Thoracic aorta (tissue), 2 donors: ENCODE results near the gene STK32A. TPM values are rescaled to one million over a fixed set of nuclear protein-coding genes. Genes with fewer than 3 reads are reported as not detected.

ENCODE experiments used
- ATAC-seq: fragments of 150-250 bp; one replicate; pipeline ENCODE4 v1.8.0; 2017; ENCODE audit warnings: low read depth; ENCODE audit not compliant: insufficient number of reproducible peaks, low FRiP score
- DNase-seq: peaks from one replicate; pipeline ENCODE4 v3.0.0-alpha.2; 2020; ENCODE audit warnings: low spot score
- H3K27ac ChIP-seq, 2 donors: fragments of 200-600 bp; sonication (generic); 1 replicate in 1 of 2; 2 replicates in 1 of 2; pipeline ENCODE4 v1.5.1; 2016; ENCODE audit warnings: mild to moderate bottlenecking in 2 of 2, moderate library complexity in 2 of 2
- H3K27me3 ChIP-seq: fragments of 200-600 bp; sonication (generic); replicated peaks from 2 replicates; pipeline ENCODE4 v1.6.0; 2016; ENCODE audit warnings: mild to moderate bottlenecking; ENCODE audit not compliant: insufficient read depth
- H3K36me3 ChIP-seq: fragments of 200-600 bp; sonication (generic); one replicate; pipeline ENCODE4 v1.5.1; 2016
- H3K4me1 ChIP-seq, 2 donors: fragments of 200-600 bp; sonication (generic); 1 replicate in 1 of 2; 2 replicates in 1 of 2; pipeline versions ENCODE4 v1.5.1 to v1.6.0; 2016; ENCODE audit warnings: low read depth in 2 of 2, mild to moderate bottlenecking in 1 of 2; ENCODE audit not compliant: control insufficient read depth in 1 of 2
- H3K4me3 ChIP-seq: fragments of 200-600 bp; sonication (generic); 2 replicates; pipeline ENCODE4 v1.5.1; 2016; ENCODE audit warnings: mild to moderate bottlenecking
- H3K9me3 ChIP-seq: fragments of 200-600 bp; sonication (generic); 2 replicates; pipeline ENCODE4 v1.5.1; 2016
- CTCF ChIP-seq: fragments of 200-600 bp; sonication (generic); IDR thresholded peaks from one replicate; pipeline ENCODE4 v1.5.1; 2019; ENCODE audit warnings: antibody characterized with exemption
- total RNA-seq, 2 donors: library from RNA; depleted of rRNA; stranded (reverse); fragments of >200 nt; gene quantifications; one replicate each; pipeline versions ENCODE4 v1.1.0 to v1.2.3, GENCODE V29; 2016

The STK32A gene
- total RNA-seq, 2 donors from 2014 or later: 8.0 to 9.5 TPM

GRCh38 chr5:147193123-147193522, 41.7 kb upstream of the STK32A start:
- no peak overlapping the region for H3K4me3 ChIP-seq
- no peaks in the 10 kb centered on the region for H3K36me3 ChIP-seq
- H3K27me3 ChIP-seq: no peaks in the 10 kb centered on the region
- H3K9me3 ChIP-seq: no peaks in the 10 kb centered on the region
- no peak for TF ChIP-seq CTCF
- no peak overlapping the region for H3K27ac ChIP-seq
- H3K4me1 ChIP-seq: no peaks in the 10 kb centered on the region
- DNase-seq (no peak), ATAC-seq (no peak)

GRCh38 chr5:147200004-147200403, 34.8 kb upstream of the STK32A start:
- TF ChIP-seq CTCF: no peak
- Histone ChIP-seq H3K36me3 (no peaks in the 10 kb centered on the region), H3K4me3 (no peak overlapping the region), H3K9me3 (no peaks in the 10 kb centered on the region), H3K4me1 (no peaks in the 10 kb centered on the region), H3K27me3 (no peaks in the 10 kb centered on the region), H3K27ac (no peak overlapping the region)
- no peak for ATAC-seq
- DNase-seq: no peak

- no peak for TF ChIP-seq CTCF
- no peaks in the 10 kb centered on the region for H3K27me3 ChIP-seq
- DNase-seq: no peak
- H3K4me1 ChIP-seq: no peaks in the 10 kb centered on the region
- no peak overlapping the region for H3K27ac ChIP-seq
- H3K9me3 ChIP-seq: no peaks in the 10 kb centered on the region
- ATAC-seq: no peak
- no peaks in the 10 kb centered on the region for H3K36me3 ChIP-seq
- H3K4me3 ChIP-seq: no peak overlapping the region
These were observed 31.6 kb upstream of the STK32A start for GRCh38 chr5:147203213-147203612.

- no peaks in the 10 kb centered on the region for H3K36me3 ChIP-seq
- no peaks in the 10 kb centered on the region for H3K27me3 ChIP-seq
- ATAC-seq (no peak), DNase-seq (no peak)
- no peak overlapping the region for H3K27ac ChIP-seq
- no peaks in the 10 kb centered on the region for H3K4me1 ChIP-seq
- no peak overlapping the region for H3K4me3 ChIP-seq
- H3K9me3 ChIP-seq: no peaks in the 10 kb centered on the region
- TF ChIP-seq CTCF: no peak
These were observed 30.2 kb upstream of the STK32A start for GRCh38 chr5:147204576-147204975.

GRCh38 chr5:147208134-147208533, 26.7 kb upstream of the STK32A start:
- no peak overlapping the region for H3K27ac ChIP-seq
- H3K36me3 ChIP-seq: no peaks in the 10 kb centered on the region
- TF ChIP-seq CTCF: no peak
- H3K4me3 ChIP-seq: no peak overlapping the region
- no peaks in the 10 kb centered on the region for H3K4me1 ChIP-seq
- DNase-seq: no peak
- no peak for ATAC-seq
- H3K9me3 ChIP-seq: no peaks in the 10 kb centered on the region
- no peaks in the 10 kb centered on the region for H3K27me3 ChIP-seq
